ENCODE results near the gene PIK3C3. TPM values are rescaled to one million over a fixed set of nuclear protein-coding genes. Genes with fewer than 3 reads are reported as not detected.

The PIK3C3 gene
- total RNA-seq, 4 donors from 2014 or later = 24.3 to 39.1 (median 28.8) TPM

DNA sequence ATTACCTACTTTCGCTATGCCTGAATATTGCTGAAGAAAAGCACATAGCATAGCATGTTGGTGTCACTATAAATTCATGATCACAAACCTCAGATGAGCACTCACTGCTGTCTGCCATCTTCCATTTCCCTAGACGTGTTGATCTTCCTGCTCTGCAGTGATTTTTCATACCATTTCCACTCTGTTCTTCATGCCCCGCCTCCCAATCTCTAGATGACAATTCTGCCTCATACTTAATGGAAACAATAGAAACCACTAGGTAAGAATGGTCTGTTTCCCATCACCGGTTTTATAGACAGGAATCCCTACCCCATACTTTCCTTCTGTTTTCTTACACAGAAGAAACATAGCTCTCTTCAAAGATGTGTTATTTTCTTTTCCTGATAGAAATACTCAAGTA, 63.8 kb downstream of the PIK3C3 start:
- H3K9me3 ChIP-seq = no peaks in the 10 kb centered on the region
- no peak for DNase-seq (ENCODE audit: extremely low spot score)
- peaks cover 21 to 69% (median 45%) of the 10 kb centered on the region in 4 donors for H3K36me3 ChIP-seq
- intact Hi-C loops (cut with DNase I) = no loop called here
- H3K27ac ChIP-seq (replicated peaks in 1 of 4) = no peak overlapping the region
- 95% methylated on average over 4 of the region's 4 CpGs for WGBS
- TF ChIP-seq POLR2A (IDR thresholded peaks at IDR 0.05; ENCODE audit: low read depth) (no peak), POLR2AphosphoS5 (IDR thresholded peaks at IDR 0.05) (no peak), EP300 (IDR thresholded peaks at IDR 0.05) (no peak)
- TF ChIP-seq, protein P1, sequence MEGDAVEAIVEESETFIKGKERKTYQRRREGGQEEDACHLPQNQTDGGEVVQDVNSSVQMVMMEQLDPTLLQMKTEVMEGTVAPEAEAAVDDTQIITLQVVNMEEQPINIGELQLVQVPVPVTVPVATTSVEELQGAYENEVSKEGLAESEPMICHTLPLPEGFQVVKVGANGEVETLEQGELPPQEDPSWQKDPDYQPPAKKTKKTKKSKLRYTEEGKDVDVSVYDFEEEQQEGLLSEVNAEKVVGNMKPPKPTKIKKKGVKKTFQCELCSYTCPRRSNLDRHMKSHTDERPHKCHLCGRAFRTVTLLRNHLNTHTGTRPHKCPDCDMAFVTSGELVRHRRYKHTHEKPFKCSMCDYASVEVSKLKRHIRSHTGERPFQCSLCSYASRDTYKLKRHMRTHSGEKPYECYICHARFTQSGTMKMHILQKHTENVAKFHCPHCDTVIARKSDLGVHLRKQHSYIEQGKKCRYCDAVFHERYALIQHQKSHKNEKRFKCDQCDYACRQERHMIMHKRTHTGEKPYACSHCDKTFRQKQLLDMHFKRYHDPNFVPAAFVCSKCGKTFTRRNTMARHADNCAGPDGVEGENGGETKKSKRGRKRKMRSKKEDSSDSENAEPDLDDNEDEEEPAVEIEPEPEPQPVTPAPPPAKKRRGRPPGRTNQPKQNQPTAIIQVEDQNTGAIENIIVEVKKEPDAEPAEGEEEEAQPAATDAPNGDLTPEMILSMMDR (IDR thresholded peaks at IDR 0.05) = no peak
- no peak overlapping the region for H3K4me3 ChIP-seq
- H3K27me3 ChIP-seq = no peaks in the 10 kb centered on the region
- H3K4me1 ChIP-seq = no peaks in the 10 kb centered on the region

DNA sequence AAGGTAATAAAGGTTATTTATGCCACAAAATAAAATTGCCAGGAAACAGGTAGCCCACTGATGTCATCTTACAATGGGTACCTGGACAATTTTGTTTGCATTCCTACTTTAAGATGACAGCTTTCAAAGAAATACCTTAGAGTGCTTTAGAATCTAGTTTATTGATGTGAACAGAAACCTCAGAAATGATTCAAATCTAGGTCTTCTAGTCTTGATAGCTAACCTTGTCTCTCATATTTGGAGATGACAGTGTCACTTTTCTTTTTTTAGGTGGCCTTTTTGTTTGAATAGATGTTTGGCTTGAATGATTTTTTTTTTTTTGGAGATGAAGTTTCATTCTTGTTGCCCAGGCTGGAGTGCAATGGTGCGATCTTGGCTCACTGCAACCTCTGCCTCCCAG, 69.1 kb downstream of the PIK3C3 start:
- H3K4me1 ChIP-seq = no peaks in the 10 kb centered on the region
- TF ChIP-seq EP300 (IDR thresholded peaks at IDR 0.05) (no peak), POLR2AphosphoS5 (IDR thresholded peaks at IDR 0.05) (no peak), POLR2A (IDR thresholded peaks at IDR 0.05; ENCODE audit: low read depth) (no peak)
- TF ChIP-seq, protein P1 (IDR thresholded peaks at IDR 0.05) = no peak
- H3K4me3 ChIP-seq = no peak overlapping the region
- no peaks in the 10 kb centered on the region for H3K9me3 ChIP-seq
- intact Hi-C loops (cut with DNase I) = no loop called here
- no peak for DNase-seq (ENCODE audit: extremely low spot score)
- no peaks in the 10 kb centered on the region for H3K27me3 ChIP-seq
- no peak overlapping the region for H3K27ac ChIP-seq (replicated peaks in 1 of 4)
- 100% methylated on average over 1 of the region's 1 CpG for WGBS
- peaks cover 21 to 73% (median 42%) of the 10 kb centered on the region in 4 donors for H3K36me3 ChIP-seq

DNA sequence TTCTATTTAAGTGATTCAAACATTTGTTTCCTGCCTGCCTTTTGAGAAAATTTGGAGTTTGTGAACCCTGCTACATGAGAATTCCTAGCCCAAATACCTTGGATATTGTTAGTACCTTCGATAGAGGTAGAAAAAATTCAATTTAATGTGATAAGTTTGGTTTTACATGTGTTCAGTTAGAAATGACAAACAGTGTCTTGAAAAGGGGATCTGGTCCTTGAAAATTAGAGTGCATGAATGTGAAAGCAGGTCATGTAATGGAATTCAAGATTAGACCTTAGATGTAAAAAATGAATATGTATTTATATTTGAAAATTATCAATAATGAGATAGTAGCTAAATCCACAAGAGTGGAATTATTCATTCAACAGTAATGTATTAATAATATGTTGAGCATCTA, 70.5 kb downstream of the PIK3C3 start:
- peaks cover 30 to 73% (median 47%) of the 10 kb centered on the region in 4 donors for H3K36me3 ChIP-seq
- no peaks in the 10 kb centered on the region for H3K9me3 ChIP-seq
- intact Hi-C loops (cut with DNase I) = no loop called here
- WGBS = 92% methylated on average over 1 of the region's 1 CpG
- TF ChIP-seq, protein P1 (IDR thresholded peaks at IDR 0.05) = no peak
- TF ChIP-seq POLR2A (IDR thresholded peaks at IDR 0.05; ENCODE audit: low read depth) = no peak
- no peak for TF ChIP-seq POLR2AphosphoS5 (IDR thresholded peaks at IDR 0.05)
- no peak for TF ChIP-seq EP300 (IDR thresholded peaks at IDR 0.05)
- H3K4me1 ChIP-seq = no peaks in the 10 kb centered on the region
- DNase-seq (ENCODE audit: extremely low spot score) = no peak
- H3K4me3 ChIP-seq = no peak overlapping the region
- no peaks in the 10 kb centered on the region for H3K27me3 ChIP-seq
- H3K27ac ChIP-seq (replicated peaks in 1 of 4) = no peak overlapping the region

DNA sequence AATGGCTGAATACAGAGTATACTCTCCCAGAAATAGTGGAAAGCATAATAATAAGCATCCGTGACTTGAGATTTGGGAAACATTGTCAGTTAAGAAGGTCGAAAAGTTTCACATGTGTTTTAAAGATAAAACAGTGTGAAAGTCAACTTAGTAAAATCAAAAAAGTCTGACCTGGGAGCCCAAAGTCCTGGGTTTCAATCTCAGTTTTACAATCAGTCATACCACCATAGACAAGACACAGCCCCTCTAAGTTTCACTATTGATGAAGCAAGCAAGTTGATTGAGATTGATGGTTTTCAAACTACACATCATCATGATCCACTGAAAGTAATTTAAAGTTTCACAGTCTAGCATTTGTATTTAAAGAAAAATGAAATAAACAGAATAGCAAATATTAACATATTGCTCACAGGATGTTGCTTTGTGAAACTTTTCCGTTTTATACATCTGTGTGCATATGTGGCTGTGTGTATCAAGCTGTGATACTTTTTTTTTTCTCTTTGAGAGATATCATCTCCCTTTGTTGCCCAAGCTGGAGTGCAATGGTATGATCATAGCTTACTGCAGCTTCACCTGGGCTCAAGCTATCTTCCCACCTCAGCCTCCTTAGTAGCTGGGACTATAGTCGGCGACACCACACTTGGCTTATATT, 71.1 kb downstream of the PIK3C3 start:
- no peaks in the 10 kb centered on the region for H3K9me3 ChIP-seq
- peaks cover 30 to 73% (median 46%) of the 10 kb centered on the region in 4 donors for H3K36me3 ChIP-seq
- H3K4me3 ChIP-seq = no peak overlapping the region
- 95% methylated on average over 5 of the region's 5 CpGs for WGBS
- intact Hi-C loops (cut with DNase I) = no loop called here
- H3K27ac ChIP-seq (replicated peaks in 1 of 4) = no peak overlapping the region
- DNase-seq (ENCODE audit: extremely low spot score) = no peak
- H3K4me1 ChIP-seq = no peaks in the 10 kb centered on the region
- TF ChIP-seq, protein P1 (IDR thresholded peaks at IDR 0.05) = no peak
- TF ChIP-seq POLR2A (IDR thresholded peaks at IDR 0.05; ENCODE audit: low read depth) (no peak), EP300 (IDR thresholded peaks at IDR 0.05) (no peak), POLR2AphosphoS5 (IDR thresholded peaks at IDR 0.05) (no peak)
- no peaks in the 10 kb centered on the region for H3K27me3 ChIP-seq

Data from esophagus muscularis mucosa (tissue), 4 donors.